NCI-H2227 treated with DMSO at 0.1 percent for 48 hours (cell line): Measurements from ENCODE around the gene UHRF1.

Experiments used
- DNase-seq: peaks from one replicate; lab custom pipeline; 2025; lab: John Stamatoyannopoulos, UW

UHRF1 gene

GRCh38 chr19:4988770-4989251 is 79.5 kb downstream of the UHRF1 start:
- DNase-seq, result no peak

- DNase-seq, result no peak
Measured at GRCh38 chr19:4990306-4990705, 81.0 kb downstream of the UHRF1 start.

- DNase-seq, result no peak
Measured at GRCh38 chr19:4991538-4991937, 82.2 kb downstream of the UHRF1 start.

GRCh38 chr19:4991996-4992698 is 82.8 kb downstream of the UHRF1 start:
- DNase-seq, result no peak

- DNase-seq, result no peak
Measured at GRCh38 chr19:4993683-4994082, 84.4 kb downstream of the UHRF1 start.

GRCh38 chr19:4996701-4997100 is 87.4 kb downstream of the UHRF1 start:
- no peak for DNase-seq

- DNase-seq, result no peak
Measured at GRCh38 chr19:4997297-4997696, 88.0 kb downstream of the UHRF1 start.

- DNase-seq, result no peak
Measured at GRCh38 chr19:5000120-5000611, 90.9 kb downstream of the UHRF1 start.

- no peak for DNase-seq
Measured at GRCh38 chr19:5001615-5002014, 92.3 kb downstream of the UHRF1 start.

- DNase-seq, result no peak
Measured at GRCh38 chr19:5002143-5002542, 92.8 kb downstream of the UHRF1 start.

- DNase-seq, result no peak
Measured at GRCh38 chr19:5003781-5004180, 94.5 kb downstream of the UHRF1 start.

- DNase-seq, result no peak
Measured at GRCh38 chr19:5005096-5005495, 95.8 kb downstream of the UHRF1 start.

GRCh38 chr19:5006201-5006600 is 96.9 kb downstream of the UHRF1 start:
- DNase-seq, result no peak

- no peak for DNase-seq
Measured at GRCh38 chr19:5006821-5007220, 97.5 kb downstream of the UHRF1 start.
